ENCODE data around the gene STAM. TPM values are rescaled to one million over a fixed set of nuclear protein-coding genes. Genes with fewer than 3 reads are reported as not detected.

STAM gene
- total RNA-seq, 1 experiment from 2014 or later: 38.8 TPM

GRCh38 chr10:17649052-17649451, 5.1 kb downstream of the STAM start:
- Histone ChIP-seq H3K9me3 (ENCODE audit: insufficient read depth, low read depth) (peaks cover 9% of the 10 kb centered on the region; the same call in 1 of the 2 replicates), H3K36me3 (ENCODE audit: low read depth) (peaks cover 20% of the 10 kb centered on the region), H4K20me1 (ENCODE audit: insufficient read depth) (no peaks in the 10 kb centered on the region), H3K4me1 (replicated peaks; ENCODE audit: insufficient read depth) (peaks cover 21% of the 10 kb centered on the region), H3K4me3 (no peak overlapping the region), H3K27ac (no peak overlapping the region), H3K4me2 (no peak overlapping the region), H3F3A (ENCODE audit: insufficient read depth, low read depth) (peaks cover 11% of the 10 kb centered on the region; the same call in 1 of the 2 replicates), H2AFZ (no peak overlapping the region), H3K27me3 (ENCODE audit: insufficient read depth, low read depth) (no peaks in the 10 kb centered on the region), H3K9me2 (ENCODE audit: insufficient read depth) (no peaks in the 10 kb centered on the region), H3K79me2 (ENCODE audit: low read depth) (peaks cover 97% of the 10 kb centered on the region)
- intact Hi-C loops (cut with micrococcal nuclease; ENCODE audit: unreplicated experiment): no loop called here
- DNase-seq: no peak
- TF ChIP-seq CTCF (conservative IDR thresholded peaks at IDR 0.05): no peak
- TF ChIP-seq EZH2 (IDR thresholded peaks at IDR 0.05; ENCODE audit: low read depth): no peak
- CTCF ChIA-PET: interaction anchor here (0.6 kb wide), 1 partner anchor 17 kb away, joined by 8 read pairs; no protein-coding TSS in a partner anchor
- POLR2A ChIA-PET (ENCODE audit: unreplicated experiment): no interaction called here
- no TSS peak for BruUV-seq (replicated peaks)

GRCh38 chr10:17649836-17650235, 5.9 kb downstream of the STAM start:
- ChIA-PET CTCF (interaction anchor here (0.6 kb wide), 1 partner anchor 211 kb away, joined by 5 read pairs; no protein-coding TSS in a partner anchor), POLR2A (ENCODE audit: unreplicated experiment) (no interaction called here)
- peaks cover 15% of the 10 kb centered on the region for H3F3A ChIP-seq (ENCODE audit: insufficient read depth, low read depth)
- H3K4me3 ChIP-seq: no peak overlapping the region
- H4K20me1 ChIP-seq (ENCODE audit: insufficient read depth): no peaks in the 10 kb centered on the region
- H3K9me2 ChIP-seq (ENCODE audit: insufficient read depth): no peaks in the 10 kb centered on the region
- H3K4me1 ChIP-seq (replicated peaks; ENCODE audit: insufficient read depth): peaks cover 27% of the 10 kb centered on the region
- peaks cover 96% of the 10 kb centered on the region for H3K79me2 ChIP-seq (ENCODE audit: low read depth)
- BruUV-seq (replicated peaks): no TSS peak
- no peak overlapping the region for H3K27ac ChIP-seq
- H2AFZ ChIP-seq: no peak overlapping the region
- H3K36me3 ChIP-seq (ENCODE audit: low read depth): peaks cover 20% of the 10 kb centered on the region
- intact Hi-C loops (cut with micrococcal nuclease; ENCODE audit: unreplicated experiment): no loop called here
- H3K27me3 ChIP-seq (ENCODE audit: insufficient read depth, low read depth): no peaks in the 10 kb centered on the region
- no peak overlapping the region for H3K4me2 ChIP-seq
- H3K9me3 ChIP-seq (ENCODE audit: insufficient read depth, low read depth): peaks cover 9% of the 10 kb centered on the region; the same call in 1 of the 2 replicates
- DNase-seq: no peak
- TF ChIP-seq EZH2 (IDR thresholded peaks at IDR 0.05; ENCODE audit: low read depth): no peak
- TF ChIP-seq CTCF (conservative IDR thresholded peaks at IDR 0.05): no peak

- DNase-seq: no peak
- ChIA-PET POLR2A (ENCODE audit: unreplicated experiment) (no interaction called here), CTCF (interaction anchor here (0.6 kb wide), 1 partner anchor 212 kb away, joined by 5 read pairs; no protein-coding TSS in a partner anchor)
- no peak overlapping the region for H3K4me2 ChIP-seq
- H4K20me1 ChIP-seq (ENCODE audit: insufficient read depth): no peaks in the 10 kb centered on the region
- no peak overlapping the region for H3K27ac ChIP-seq
- TSS peak; percentile 89 for BruUV-seq (replicated peaks)
- H3K9me2 ChIP-seq (ENCODE audit: insufficient read depth): no peaks in the 10 kb centered on the region
- peaks cover 20% of the 10 kb centered on the region for H3K36me3 ChIP-seq (ENCODE audit: low read depth)
- no peaks in the 10 kb centered on the region for H3K27me3 ChIP-seq (ENCODE audit: insufficient read depth, low read depth)
- intact Hi-C loops (cut with micrococcal nuclease; ENCODE audit: unreplicated experiment): no loop called here
- TF ChIP-seq EZH2 (IDR thresholded peaks at IDR 0.05; ENCODE audit: low read depth) (no peak), CTCF (conservative IDR thresholded peaks at IDR 0.05) (no peak)
- H3K4me3 ChIP-seq: no peak overlapping the region
- H2AFZ ChIP-seq: no peak overlapping the region
- H3F3A ChIP-seq (ENCODE audit: insufficient read depth, low read depth): peaks cover 20% of the 10 kb centered on the region
- H3K79me2 ChIP-seq (ENCODE audit: low read depth): peaks cover 96% of the 10 kb centered on the region
- peaks cover 9% of the 10 kb centered on the region; the same call in 1 of the 2 replicates for H3K9me3 ChIP-seq (ENCODE audit: insufficient read depth, low read depth)
- peaks cover 30% of the 10 kb centered on the region for H3K4me1 ChIP-seq (replicated peaks; ENCODE audit: insufficient read depth)
Observed at GRCh38 chr10:17650416-17650815, 6.5 kb downstream of the STAM start.
